MCF 10A (cell line): ENCODE measurements around the gene CDH24. TPM values are rescaled to one million over a fixed set of nuclear protein-coding genes. Genes with fewer than 3 reads are reported as not detected.

Source experiments
- BruUV-seq: library from RNA; stranded (reverse); fragments of 400-500 nt; replicated peaks from 2 replicates; lab custom pipeline; 2021; lab: Mats Ljungman, UMichigan
- CTCF ChIA-PET: fragments of 300-600 bp; sonication (Branson Sonifier 250); formaldehyde crosslinking; extraction: SDS; loops from one replicate; lab custom pipeline; 2021; ENCODE audit warnings: antibody characterized with exemption, inconsistent platforms; lab: Yijun Ruan, JAX
- POLR2A ChIA-PET: fragments of 300-600, 350-650 bp; sonication (Branson Sonifier 250); formaldehyde crosslinking; extraction: SDS; loops from one replicate; lab custom pipeline; 2020; ENCODE audit warnings: antibody characterized with exemption, inconsistent platforms; lab: Yijun Ruan, JAX
- DNase-seq: peaks from one replicate; pipeline ENCODE4 v3.0.0-alpha.2; 2018; ENCODE audit not compliant: unreplicated experiment
- H3K27ac Mint-ChIP-seq: one replicate; pipeline ENCODE4 v1.8.0; 2022; ENCODE audit warnings: mild to moderate bottlenecking, low read depth, mixed read lengths; ENCODE audit not compliant: unreplicated experiment
- H3K27me3 Mint-ChIP-seq: one replicate; pipeline ENCODE4 v1.8.0; 2022; ENCODE audit warnings: mixed read lengths; ENCODE audit not compliant: insufficient read depth, unreplicated experiment
- H3K36me3 Mint-ChIP-seq: one replicate; pipeline ENCODE4 v1.8.0; 2022; ENCODE audit warnings: mild to moderate bottlenecking, moderate library complexity, mixed read lengths; ENCODE audit not compliant: insufficient read depth, unreplicated experiment
- H3K4me1 Mint-ChIP-seq: one replicate; pipeline ENCODE4 v1.8.0; 2022; ENCODE audit warnings: mixed read lengths; ENCODE audit not compliant: insufficient read depth, unreplicated experiment
- H3K4me3 Mint-ChIP-seq: one replicate; pipeline ENCODE4 v1.8.0; 2022; ENCODE audit warnings: mild to moderate bottlenecking, moderate library complexity, mixed read lengths; ENCODE audit not compliant: unreplicated experiment
- H3K9me3 Mint-ChIP-seq: one replicate; pipeline ENCODE4 v1.8.0; 2022; ENCODE audit warnings: mixed read lengths; ENCODE audit not compliant: unreplicated experiment
- CTCF ChIP-seq: fragments of 200-600 bp; IDR thresholded peaks from one replicate; pipeline ENCODE4 v1.8.0; 2022; ENCODE audit warnings: antibody characterized with exemption, mild to moderate bottlenecking; ENCODE audit not compliant: unreplicated experiment
- intact Hi-C: fragments of 100-400 bp; cut with micrococcal nuclease; formaldehyde crosslinking; loops from 2 replicates; pipeline ENCODE4 v1.14.1; 2022
- total RNA-seq: library from RNA; stranded (reverse); gene quantifications from 2 replicates; pipeline ENCODE4 v1.2.3, GENCODE V29; 2022

The CDH24 gene
- total RNA-seq, 1 experiment from 2014 or later: 4.9 TPM

DNA sequence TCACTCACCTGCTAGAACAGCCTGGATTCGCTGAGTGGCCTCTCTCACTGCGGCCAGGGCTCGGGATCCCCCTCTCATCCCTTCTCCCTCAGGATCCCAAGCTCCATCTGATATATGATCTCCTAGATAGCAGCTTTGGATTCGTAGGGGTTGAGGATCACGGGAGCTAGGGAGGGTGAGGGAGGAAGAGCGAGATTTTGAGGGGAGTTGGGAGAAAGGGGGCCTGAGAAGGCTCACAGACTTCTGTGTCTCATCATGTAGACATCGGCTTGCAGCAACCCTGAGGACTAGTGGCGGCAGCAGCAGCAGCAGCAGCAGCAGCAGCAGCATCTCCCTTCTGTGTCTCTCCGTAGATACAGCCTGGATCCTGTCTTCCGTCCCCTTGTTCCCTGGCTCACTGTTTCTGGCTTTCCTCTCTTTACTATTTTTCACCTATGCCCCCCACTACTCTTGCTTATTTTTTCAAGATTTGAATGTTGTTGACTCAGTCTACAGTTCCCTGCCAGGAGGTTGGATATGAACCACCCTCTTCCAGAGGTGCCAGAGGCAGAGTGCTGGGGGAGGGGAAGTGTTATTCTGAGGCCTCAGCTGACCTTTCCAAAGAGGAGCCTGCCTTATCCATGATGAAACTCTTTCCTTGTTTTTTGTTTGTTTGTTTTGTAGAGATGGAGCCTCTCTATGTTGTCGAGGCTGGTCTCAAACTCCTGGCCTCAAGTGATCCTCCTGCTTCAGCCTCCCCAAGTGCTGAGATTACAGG lies 47.4 kb upstream of the CDH24 start, which contains the start of gene CIROP:
Gene CIROP (minus strand): TSS at position 399 of the 757 bp plus-strand sequence. CDS start 69 bp downstream, at position 330.
- no peaks in the 10 kb centered on the region for H3K9me3 Mint-ChIP-seq
- no peak within 1 kb of the TSS for H3K27ac Mint-ChIP-seq
- no peak within 1 kb of the TSS for H3K4me3 Mint-ChIP-seq

DNA sequence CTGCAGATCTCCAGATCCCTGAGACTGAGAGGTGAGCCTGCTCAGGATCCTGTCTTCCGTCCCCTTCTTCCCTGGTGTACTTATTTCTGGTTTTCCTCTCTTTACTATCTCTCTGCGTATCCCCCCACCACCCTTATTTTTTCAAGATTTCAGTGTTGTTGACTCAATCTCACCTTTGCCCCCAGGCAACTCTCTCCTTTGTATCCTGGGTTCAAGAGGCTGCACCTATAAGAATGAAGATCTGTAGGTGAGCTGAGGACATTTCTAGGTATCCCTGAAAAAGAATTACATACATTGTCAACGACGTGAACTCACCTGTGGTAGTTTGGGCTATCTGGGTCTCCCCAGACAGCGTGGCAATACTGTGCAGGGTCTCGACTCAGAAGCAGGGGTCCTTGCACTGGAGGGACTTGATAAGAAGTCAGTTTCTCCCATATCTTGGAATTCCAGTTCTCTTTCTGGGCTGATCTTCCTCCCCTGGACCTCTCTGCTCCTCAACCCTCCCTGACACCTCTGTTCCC lies 46.8 kb upstream of the CDH24 start:
- intact Hi-C loops: no loop called here
- Mint-ChIP-seq H3K4me3 (no peak overlapping the region), H3K27me3 (no peaks in the 10 kb centered on the region), H3K9me3 (no peaks in the 10 kb centered on the region), H3K36me3 (peaks cover 17% of the 10 kb centered on the region), H3K27ac (no peak overlapping the region), H3K4me1 (peaks cover 4% of the 10 kb centered on the region)
- CTCF ChIA-PET: interaction anchor here (0.6 to 1.9 kb wide), 3 partner anchors 36 to 1129 kb away, joined by 3 to 5 read pairs (median 3); partner anchors contain the start of gene GMPR2
- POLR2A ChIA-PET: no interaction called here
- no peak for TF ChIP-seq CTCF
- no TSS peak for BruUV-seq
- DNase-seq: no peak

More for the DNA sequence above, 47.4 kb upstream of the CDH24 start, which contains the start of gene CIROP:
- BruUV-seq: no TSS peak
- H3K36me3 Mint-ChIP-seq: peaks cover 12% of the 10 kb centered on the region
- POLR2A ChIA-PET: no interaction called here
- CTCF ChIA-PET: interaction anchor here (1.9 kb wide), 1 partner anchor 36 kb away, joined by 5 read pairs; no protein-coding TSS in a partner anchor
- DNase-seq: no peak
- no peak for TF ChIP-seq CTCF
- H3K4me1 Mint-ChIP-seq: peaks cover 3% of the 10 kb centered on the region
- intact Hi-C loops: no loop called here
- no peaks in the 10 kb centered on the region for H3K27me3 Mint-ChIP-seq

DNA sequence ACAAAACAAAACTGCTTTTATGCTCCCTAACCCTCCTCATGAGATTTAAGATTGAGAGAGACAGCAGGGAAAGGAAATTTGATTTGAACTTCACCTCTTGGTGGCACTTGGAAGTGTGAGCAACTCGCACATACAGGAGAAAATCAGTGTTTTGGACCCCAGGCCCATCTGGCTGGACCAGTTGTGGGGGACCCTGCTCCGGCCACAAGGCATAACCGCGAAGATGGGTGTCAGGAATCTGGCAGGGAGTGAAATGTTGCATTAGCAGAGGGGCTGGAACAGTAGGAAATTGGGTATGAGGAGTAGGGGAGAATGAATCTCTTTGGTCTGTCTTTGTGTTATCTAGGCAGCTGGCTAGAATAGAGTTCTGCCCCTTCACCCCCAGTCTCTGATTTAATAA lies 46.3 kb upstream of the CDH24 start:
- Mint-ChIP-seq H3K9me3 (no peaks in the 10 kb centered on the region), H3K27me3 (no peaks in the 10 kb centered on the region), H3K4me1 (peaks cover 4% of the 10 kb centered on the region), H3K27ac (no peak overlapping the region), H3K36me3 (peaks cover 23% of the 10 kb centered on the region), H3K4me3 (no peak overlapping the region)
- TF ChIP-seq CTCF: no peak
- DNase-seq: no peak
- POLR2A ChIA-PET: interaction anchor here (0.8 kb wide), 1 partner anchor 9 kb away, joined by 3 read pairs; the partner anchor contains the start of gene ACIN1
- intact Hi-C loops: no loop called here
- no TSS peak for BruUV-seq
- CTCF ChIA-PET: interaction anchor here (0.6 to 1.9 kb wide), 4 partner anchors 35 to 1129 kb away, joined by 3 to 6 read pairs (median 4); partner anchors contain the start of gene GMPR2

- BruUV-seq: no TSS peak
- DNase-seq: no peak
- Mint-ChIP-seq H3K36me3 (peaks cover 29% of the 10 kb centered on the region), H3K4me3 (no peak overlapping the region), H3K9me3 (no peaks in the 10 kb centered on the region), H3K27ac (no peak overlapping the region), H3K27me3 (no peaks in the 10 kb centered on the region), H3K4me1 (peaks cover 4% of the 10 kb centered on the region)
- ChIA-PET POLR2A (interaction anchor here (0.8 kb wide), 1 partner anchor 8 kb away, joined by 3 read pairs; the partner anchor contains the start of gene ACIN1), CTCF (interaction anchor here (0.7 to 3.8 kb wide), 4 partner anchors 17 to 45 kb away, joined by 3 to 15 read pairs (median 6); no protein-coding TSS in a partner anchor)
- no peak for TF ChIP-seq CTCF
- intact Hi-C loops: no loop called here
These were observed 45.5 kb upstream of the CDH24 start for GRCh38 chr14:23102801-23103200.
